NCI-H2029 treated with DMSO at 0.1 percent for 48 hours (cell line): Measurements from ENCODE around the gene CHST8.

ENCODE experiments used
- DNase-seq: peaks from one replicate; lab custom pipeline; 2025; lab: John Stamatoyannopoulos, UW

The CHST8 gene

GRCh38 chr19:33795370-33796163 lies 173.8 kb downstream of the CHST8 start:
- peak; percentile 51 for DNase-seq

GRCh38 chr19:33796164-33796875 lies 174.6 kb downstream of the CHST8 start, which contains the start of gene KCTD15:
KCTD15 (plus strand) TSS chr19:33796870; CDS start chr19:33800455, 3,585 bp downstream.
- no peak for DNase-seq

GRCh38 chr19:33797802-33798671 lies 176.3 kb downstream of the CHST8 start:
- DNase-seq, result no peak

GRCh38 chr19:33798681-33799111 lies 176.9 kb downstream of the CHST8 start:
- DNase-seq, result no peak

DNA sequence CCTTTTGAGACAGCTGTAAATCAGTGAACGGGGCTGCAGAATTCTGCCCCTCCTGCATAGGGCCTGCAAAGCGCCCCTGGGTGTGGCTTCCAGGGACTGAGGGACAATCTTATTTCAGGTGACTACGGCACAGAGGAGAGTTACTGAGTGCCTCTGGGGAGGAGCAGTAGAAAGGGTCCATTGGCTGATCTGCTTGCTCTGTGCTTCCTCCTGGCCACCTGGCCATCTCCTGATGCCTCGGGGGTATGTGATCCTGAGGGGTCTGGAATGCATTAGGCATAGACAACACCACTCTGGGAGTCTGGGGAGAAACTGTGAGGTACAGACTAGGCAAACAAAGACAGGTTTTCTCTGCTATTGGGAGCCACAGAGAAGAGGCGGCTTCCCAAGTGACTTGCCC lies 177.7 kb downstream of the CHST8 start:
- DNase-seq, result no peak

GRCh38 chr19:33800012-33800680 lies 178.4 kb downstream of the CHST8 start:
- no peak for DNase-seq

DNA sequence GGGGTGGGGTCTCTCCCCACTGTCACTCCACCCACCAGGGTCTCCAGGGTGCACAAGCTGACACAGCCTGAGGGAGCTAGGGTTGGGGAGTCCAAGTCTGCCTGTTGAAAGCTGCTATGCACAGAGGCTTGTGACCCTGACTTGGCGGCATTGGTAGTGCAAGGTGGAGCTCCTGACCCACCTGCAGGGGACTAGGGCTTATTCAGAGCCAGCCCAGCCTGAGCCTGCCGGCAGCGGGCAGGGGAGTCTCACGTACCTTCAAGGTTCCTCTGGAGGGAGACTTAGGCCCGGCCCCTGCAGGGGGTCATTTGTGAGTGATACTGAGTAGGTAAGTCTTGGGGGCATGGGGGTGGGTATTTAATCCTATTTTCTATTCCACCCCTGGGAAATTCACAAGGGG lies 179.7 kb downstream of the CHST8 start:
- DNase-seq, result no peak

GRCh38 chr19:33802001-33802400 lies 180.2 kb downstream of the CHST8 start:
- no peak for DNase-seq

DNA sequence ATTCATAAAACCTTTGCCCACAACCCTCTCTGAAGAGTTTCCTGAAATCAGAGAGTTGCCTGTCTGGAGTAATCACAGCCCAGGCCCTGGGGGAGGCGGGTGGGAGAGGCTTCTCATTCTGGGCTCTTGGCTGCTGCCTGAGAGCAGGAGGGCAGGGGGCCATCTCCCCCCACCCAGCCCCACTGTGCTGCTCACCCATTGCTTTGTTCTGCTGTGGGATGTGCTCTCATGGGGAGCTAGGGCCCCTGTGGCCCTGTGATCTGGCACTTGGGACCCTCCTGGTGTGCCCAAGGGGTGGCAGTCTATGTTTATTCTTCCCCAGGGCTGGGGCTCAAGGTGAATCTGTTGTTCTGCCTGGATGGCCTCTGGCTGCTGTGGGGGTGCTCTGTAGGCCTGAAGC lies 181.0 kb downstream of the CHST8 start:
- no peak for DNase-seq

GRCh38 chr19:33803383-33803782 lies 181.6 kb downstream of the CHST8 start:
- no peak for DNase-seq

DNA sequence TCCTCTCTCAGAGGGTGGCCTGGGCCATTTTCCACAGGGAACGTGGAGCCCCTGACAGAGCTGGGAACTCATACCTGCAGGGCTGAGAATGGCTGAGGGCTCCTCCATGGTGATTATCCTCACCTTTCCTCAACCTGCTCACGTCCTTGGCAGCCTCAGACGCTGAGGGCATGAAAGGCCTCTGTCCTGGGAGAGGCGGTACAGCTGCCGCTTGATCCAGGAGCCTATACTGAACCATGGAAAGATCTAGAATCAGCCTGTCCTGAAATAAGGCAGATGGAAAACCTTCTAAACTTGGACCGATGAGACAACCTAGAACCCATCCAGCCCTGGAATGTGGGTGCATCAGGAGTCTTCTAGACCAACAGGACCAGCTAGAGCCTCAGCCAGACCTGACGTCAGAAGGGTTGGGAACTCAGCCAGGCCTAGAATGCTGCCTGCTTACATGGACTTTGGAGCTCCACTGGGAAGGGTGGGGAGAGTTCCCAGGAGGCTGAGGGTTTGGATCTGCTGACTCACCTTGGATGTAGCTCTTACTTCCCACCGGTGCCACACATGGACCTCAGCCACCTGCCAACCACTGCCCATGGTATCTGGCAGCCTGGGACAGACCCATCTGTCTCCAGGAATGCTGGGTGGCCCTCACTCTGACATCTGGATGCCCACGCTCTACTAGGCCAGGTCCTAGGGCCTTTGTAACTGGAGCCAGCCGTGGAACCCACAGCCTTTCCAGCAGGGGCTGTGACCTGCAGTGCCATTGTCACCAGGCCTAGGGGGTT lies 182.5 kb downstream of the CHST8 start:
- no peak for DNase-seq

DNA sequence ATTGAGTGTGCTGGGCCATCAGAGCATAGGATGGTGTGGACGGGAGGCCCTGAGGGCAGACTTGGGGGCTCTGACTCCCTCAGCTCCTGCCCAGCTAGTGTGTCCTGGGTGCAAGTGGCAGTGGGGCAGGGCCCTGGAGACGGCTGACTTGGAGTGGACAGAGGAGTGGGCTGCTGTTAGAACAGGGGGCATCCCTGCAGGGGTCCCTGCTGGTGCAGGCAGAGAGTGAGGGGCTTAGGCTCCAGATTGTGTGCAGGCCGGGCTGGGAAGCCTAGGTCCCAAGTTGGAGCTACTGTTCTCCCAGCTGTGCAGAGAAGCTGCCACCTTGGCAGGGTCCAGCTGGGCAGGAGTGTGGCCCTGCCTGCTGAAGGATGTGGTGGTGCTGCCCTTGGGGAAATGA lies 183.6 kb downstream of the CHST8 start:
- DNase-seq, result no peak

DNA sequence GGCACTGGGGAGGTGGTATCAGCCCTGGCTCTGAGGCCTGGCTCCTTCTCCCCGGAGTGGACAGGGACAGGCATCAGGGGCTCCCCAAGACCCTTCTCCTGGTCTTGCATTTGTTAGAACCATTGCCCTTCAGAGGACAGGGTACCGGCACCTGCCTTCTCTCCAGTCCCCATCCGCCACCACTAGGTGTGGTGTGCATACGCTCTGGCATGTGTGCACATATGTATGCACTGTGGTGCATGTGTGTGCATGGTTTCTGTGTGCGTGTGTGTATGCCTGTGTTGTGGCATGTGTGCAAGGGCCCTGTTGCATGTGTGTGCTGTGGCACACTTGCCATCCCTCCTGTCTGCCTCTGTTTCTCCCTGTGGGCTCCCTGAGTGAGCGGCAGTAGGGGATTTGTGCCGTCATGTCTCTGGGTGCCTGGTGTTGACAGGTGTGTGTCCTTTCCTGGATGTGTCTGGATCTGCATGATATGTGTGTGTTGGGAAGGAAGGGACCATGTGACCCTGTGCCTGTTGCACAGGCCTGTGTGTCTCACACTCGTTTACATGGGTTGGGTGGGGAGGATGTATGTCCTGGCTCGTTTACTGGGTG lies 184.2 kb downstream of the CHST8 start:
- DNase-seq, result no peak

- no peak for DNase-seq
Measured at GRCh38 chr19:33806434-33806881, 184.7 kb downstream of the CHST8 start.

DNA sequence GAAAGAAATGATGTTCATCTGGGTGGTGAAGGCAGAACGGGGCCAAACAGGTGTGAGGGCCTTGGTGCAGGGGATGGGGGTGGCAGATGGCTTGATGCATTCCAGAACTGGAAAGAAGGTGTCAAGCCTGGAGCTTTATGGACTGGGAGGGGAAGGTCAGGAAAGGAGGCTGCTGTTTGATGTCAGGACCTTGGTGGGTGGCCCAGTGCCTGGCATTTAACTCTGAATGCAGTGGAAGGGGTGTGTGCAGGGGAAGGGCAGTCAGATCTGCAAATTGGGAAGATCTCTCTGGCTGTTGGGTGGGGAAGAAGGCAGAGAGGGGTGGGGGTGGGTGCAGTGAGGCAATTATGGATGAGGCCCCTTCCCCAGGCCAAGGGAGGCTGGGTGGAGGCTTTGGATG lies 186.6 kb downstream of the CHST8 start:
- DNase-seq, result no peak

DNA sequence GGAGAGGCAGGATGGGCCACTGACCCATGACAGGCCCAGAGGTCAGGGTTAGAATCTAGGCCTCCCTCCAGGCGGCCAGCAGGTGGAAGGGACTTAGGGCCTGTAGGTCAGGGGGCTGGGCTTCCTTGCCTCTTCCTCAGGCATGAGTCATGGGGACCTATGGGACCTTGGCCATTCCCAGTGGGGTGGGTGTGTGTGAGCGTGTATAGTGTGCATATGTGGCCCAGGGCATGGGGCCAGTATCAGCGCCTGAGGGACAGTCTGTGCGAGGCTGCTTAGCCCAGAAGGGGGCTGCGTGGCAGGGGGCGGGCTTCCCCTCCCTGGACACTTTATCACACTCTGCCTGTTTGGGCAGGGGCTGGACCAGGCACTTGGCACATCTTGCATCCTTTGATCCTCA lies 188.2 kb downstream of the CHST8 start:
- DNase-seq, result no peak

DNA sequence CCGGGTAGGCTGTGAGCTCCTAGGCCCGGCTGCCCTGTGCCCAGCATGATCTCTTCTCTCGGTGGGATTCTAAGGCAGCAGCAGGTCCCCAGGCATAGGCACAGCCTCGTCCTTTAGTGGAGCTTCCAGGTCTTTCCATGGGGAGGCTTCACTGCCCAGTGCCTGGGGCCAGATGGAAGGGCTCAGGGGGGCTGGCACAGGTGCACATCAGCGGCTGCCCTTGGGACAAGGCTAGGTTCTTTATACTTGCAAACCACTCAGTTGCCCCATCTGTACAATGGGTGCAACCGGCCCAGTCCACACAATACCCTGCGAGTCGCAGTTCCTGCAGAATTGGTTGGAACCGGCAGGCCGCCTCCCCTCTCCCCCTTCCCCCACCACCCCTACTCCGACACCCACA lies 189.1 kb downstream of the CHST8 start:
- DNase-seq, result no peak

GRCh38 chr19:33811246-33811645 lies 189.5 kb downstream of the CHST8 start:
- DNase-seq, result no peak

GRCh38 chr19:33811736-33812387 lies 190.1 kb downstream of the CHST8 start:
- DNase-seq, result no peak
